ENCODE data around the gene SCAF4.

- TF ChIP-seq POLR2AphosphoS5 (IDR thresholded peaks at IDR 0.05; ENCODE audit: low read depth, low read length) (no peak), TAF1 (IDR thresholded peaks at IDR 0.05; ENCODE audit: low read depth, low read length) (no peak), POLR2A (IDR thresholded peaks at IDR 0.05; ENCODE audit: low read depth, low read length) (no peak), SPI1 (IDR thresholded peaks at IDR 0.05; ENCODE audit: low read depth, low read length) (no peak), POU2F2 (IDR thresholded peaks at IDR 0.05; ENCODE audit: low read depth, low read length) (no peak)
Measured at GRCh38 chr21:31622397-31622796, 109.5 kb downstream of the SCAF4 start.
